MM.1S (cell line): ENCODE results near the gene SEMA4B.

ENCODE experiments used
- EZH2 ChIP-seq: fragments of 300-600 bp; sonication (generic); optimal IDR thresholded peaks from 2 replicates; pipeline ENCODE3; 2017; ENCODE audit warnings: low read depth, mild to moderate bottlenecking, antibody characterized with exemption, low read length, mixed read lengths
- TF ChIP-seq, protein P1 (sequence below): fragments of 300-600 bp; sonication (generic); IDR thresholded peaks from 2 replicates; pipeline ENCODE4 v1.5.1; 2016; ENCODE audit warnings: antibody characterized with exemption, low read length, mixed read lengths

DNA sequence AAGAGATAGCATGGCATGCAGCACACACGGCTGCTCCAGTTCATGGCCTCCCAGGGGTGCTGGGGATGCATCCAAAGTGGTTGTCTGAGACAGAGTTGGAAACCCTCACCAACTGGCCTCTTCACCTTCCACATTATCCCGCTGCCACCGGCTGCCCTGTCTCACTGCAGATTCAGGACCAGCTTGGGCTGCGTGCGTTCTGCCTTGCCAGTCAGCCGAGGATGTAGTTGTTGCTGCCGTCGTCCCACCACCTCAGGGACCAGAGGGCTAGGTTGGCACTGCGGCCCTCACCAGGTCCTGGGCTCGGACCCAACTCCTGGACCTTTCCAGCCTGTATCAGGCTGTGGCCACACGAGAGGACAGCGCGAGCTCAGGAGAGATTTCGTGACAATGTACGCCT is 27.8 kb downstream of the SEMA4B start:
- no peak for TF ChIP-seq EZH2
- TF ChIP-seq, protein P1, sequence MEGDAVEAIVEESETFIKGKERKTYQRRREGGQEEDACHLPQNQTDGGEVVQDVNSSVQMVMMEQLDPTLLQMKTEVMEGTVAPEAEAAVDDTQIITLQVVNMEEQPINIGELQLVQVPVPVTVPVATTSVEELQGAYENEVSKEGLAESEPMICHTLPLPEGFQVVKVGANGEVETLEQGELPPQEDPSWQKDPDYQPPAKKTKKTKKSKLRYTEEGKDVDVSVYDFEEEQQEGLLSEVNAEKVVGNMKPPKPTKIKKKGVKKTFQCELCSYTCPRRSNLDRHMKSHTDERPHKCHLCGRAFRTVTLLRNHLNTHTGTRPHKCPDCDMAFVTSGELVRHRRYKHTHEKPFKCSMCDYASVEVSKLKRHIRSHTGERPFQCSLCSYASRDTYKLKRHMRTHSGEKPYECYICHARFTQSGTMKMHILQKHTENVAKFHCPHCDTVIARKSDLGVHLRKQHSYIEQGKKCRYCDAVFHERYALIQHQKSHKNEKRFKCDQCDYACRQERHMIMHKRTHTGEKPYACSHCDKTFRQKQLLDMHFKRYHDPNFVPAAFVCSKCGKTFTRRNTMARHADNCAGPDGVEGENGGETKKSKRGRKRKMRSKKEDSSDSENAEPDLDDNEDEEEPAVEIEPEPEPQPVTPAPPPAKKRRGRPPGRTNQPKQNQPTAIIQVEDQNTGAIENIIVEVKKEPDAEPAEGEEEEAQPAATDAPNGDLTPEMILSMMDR = no peak
